GM21526 (cell line): ENCODE results near the gene BATF.

ENCODE experiments used
- ATAC-seq: cut with Tn5 transposase; IDR thresholded peaks from one replicate; pipeline ENCODE4 v1.9.1; 2021; ENCODE audit warnings: moderate library complexity; ENCODE audit not compliant: unreplicated experiment, low FRiP score

BATF gene

DNA sequence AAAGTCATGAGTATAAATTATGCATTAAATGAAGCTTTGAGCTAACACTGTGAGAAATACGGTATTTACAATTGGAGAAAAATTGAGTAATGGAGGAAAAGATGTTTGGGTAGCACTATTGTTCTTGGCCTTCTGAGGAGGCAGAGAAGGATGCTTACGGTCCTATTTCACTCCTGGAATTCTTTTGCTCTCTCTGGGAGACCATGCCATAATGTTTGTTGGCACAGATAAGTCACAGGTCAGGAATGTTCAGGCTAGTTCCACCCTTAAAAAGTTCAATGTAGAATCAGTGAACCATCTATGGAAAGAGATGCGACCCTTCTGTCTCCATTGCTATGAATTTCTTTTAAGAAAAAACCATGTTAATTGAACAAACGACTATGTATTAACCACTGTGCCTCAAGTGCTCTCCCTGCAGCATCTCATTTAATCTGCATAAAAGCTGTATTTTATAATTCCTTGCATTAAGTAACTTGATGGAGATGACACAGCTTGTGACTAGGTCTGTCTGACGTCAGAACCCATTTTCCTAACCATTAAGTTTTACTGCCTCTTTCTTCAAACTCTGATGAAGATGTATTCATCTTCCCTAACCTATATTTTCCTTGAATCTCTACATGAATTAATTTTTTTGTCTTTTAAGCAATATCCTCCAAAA, 9.5 kb downstream of the BATF start:
- no peak for ATAC-seq

DNA sequence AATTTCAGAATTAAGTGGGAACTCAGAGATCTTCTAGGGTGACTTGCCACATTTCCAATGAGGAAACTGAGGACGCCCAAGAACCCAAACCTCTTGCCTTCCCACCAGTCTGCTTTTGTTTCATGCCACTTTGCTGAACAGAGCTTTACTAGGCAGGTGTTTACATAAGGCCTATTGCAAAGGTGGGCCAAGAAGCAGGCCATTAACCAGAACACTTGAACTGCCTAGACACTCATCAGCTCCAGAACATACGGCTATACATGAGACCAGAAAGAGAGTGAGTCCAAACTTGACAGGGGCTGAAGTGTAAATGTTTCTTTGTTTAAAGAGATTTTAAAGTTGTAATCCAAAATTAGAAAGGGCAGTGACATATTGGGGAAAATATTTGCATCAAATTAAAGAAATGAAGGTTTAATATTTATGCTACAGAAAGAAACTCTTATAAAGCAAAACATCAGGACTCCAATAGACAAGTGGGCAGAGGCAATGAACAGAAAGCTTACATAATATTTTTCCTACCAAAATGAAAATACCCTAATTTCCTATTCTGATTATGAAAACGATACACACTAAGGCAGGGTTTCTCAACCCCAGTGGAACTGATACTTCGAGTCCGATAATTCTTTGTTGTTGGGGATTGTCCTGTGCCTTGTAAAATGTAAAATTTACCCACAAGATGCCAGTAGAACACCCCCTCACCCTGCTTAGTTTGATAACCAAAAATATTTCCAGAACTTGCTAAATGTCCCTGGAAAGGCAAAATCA, 11.7 kb downstream of the BATF start:
- no peak for ATAC-seq

DNA sequence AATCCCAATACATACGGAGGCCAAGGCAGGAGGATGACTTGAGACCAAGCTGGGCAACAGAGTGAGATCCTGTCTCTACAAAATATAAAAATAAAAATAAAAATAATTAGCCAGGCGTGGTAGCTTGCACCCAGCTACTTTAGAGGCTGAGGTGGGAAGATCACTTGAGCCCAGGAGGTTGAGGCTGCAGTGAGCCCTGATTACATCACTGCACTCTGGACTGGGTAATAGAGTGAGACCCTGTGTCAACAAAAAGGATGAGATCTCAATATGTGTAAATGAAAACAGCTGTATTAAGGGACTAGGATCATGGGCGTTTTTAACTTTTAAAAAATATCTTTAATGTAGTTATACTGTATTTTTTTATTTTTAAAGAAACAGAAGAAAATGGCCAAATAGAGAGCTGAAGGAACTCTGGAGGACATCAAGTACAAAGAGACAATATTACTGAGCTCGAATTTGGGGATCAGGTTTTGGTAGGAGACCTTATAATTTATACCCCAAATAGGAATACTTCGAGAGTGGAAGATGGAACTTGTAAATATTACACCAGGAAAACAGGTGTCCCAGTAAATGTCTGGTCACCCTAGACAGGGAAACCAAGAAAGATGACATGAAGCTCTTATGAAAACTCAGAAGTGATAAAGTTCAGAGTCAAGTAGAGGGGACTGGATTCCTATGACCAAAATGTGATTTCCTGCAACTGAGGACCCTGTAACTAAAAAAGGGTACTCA, 13.1 kb downstream of the BATF start:
- no peak for ATAC-seq

DNA sequence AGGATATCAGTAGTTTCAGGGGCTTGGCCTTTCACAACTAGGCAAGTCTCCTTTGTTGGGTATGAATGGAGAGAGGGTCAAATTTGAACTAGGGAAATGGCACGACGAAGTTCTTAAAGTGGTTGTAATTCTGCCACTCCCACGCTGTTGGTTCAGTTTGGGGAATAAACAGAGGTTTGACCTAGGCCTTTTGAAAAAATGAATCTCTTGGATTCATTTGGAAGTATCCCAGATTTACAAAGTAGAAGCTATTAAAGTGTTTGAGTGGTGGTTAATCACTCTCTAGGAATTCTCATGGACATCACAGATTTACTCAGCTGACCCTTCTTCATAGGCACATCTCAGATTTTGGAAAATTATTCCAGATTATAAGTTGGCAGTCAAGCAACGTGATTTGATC, 14.8 kb downstream of the BATF start:
- ATAC-seq, result no peak

DNA sequence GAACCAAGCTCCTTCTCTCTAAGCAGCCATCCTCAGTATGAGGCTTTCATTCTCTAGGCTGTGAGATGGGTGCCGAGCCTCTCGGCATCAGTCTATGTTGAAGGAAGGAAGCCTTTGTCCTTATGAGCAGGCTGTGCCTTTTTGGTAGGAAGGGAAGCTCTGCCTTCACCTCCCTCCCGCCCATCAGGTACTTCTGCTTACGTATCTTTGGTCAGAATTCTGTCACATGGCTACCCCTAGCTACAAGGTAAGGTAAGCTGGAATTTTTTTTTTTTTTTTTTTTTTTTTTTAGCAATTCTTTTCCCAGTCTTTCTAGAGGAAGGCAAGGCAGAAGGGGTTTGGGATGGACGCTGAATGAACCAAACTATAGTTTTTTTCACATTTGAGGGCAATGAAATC, 16.9 kb downstream of the BATF start:
- no peak for ATAC-seq

DNA sequence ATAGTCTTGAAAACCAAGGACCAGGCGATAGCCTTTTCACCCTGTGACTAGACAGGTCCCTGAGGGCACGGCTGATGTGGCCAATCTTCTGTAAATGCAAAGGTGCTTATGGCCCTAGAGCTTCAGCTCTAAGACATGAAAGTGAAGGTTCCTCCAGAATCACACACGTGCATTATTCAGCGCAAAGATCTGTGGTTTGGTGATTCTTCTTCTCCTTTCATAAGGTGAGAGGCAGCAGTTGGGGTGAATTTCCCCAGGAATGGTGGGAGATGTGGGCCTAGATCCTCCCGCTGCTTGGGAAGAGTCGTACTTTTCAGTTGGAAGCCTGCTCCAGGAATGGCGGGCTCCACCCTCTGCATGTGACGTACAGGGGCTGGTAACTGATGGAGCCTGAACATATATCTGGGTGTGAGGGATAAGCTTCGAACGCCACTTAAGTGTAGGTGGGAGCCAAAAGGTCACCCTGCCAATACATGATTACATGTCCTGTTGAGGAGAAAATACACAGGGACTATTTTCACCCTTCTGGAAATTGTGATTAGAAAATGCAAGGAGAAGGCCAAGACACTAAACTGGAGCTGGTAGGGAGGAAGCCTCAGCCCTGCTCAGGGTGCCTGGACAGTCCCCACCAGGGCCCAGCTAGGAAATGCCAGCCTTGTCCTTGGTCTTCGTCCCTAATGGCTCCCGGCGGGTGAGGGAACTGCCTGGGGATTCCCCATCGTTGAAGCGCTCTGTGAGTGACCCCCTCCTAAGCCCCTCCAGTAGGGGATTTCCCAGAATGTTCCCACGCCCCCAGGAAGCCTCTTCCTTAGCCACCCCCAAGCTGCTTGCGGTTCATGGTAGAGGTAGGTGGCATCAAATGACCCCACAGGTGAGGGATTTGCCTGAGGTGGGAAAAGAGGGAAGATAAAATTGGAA, 17.6 kb downstream of the BATF start:
- ATAC-seq, result peak; percentile 48

DNA sequence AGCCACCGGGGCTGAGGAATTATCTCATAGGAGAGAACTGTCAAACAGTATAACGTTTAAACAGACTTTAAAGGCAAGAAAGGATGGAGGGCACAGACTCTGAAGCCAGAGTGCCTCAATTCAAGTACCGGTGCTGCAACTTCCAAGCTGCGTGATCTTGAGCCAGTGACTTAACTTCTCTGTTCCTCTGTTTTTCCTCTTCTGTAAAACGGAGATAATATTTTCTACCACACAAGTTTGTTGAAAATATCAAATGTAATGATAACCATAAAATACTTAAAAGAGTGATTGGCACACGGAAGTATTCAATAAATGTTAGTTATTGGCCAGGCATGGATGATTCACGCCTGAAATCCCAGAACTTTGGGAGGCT, 18.2 kb downstream of the BATF start:
- no peak for ATAC-seq

DNA sequence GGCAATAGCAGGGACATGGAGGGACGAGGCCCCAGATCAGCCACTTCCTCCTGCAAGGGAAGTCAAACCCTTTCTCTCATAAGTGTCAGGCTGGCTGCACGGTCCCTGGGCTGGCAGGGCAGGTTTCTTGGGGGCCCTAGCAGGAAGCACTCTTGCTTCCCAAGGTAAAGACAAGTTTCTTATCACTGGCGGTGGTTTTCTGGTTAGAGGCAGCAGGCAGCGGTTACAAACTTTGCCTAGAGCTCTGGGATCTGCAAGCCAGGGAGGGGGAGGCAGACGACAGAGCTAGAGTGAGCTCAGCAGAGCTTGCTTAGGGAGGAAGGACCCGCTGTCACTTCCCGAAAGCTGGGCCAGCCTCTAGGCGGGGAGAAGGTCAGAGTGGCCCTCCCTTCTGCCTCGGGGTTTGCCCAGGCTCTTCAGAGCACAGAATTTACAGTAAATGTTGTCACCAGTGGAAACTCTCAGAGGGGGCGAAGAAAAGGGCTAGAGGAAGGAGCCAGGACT, 20.4 kb downstream of the BATF start:
- peak; percentile 50 for ATAC-seq

DNA sequence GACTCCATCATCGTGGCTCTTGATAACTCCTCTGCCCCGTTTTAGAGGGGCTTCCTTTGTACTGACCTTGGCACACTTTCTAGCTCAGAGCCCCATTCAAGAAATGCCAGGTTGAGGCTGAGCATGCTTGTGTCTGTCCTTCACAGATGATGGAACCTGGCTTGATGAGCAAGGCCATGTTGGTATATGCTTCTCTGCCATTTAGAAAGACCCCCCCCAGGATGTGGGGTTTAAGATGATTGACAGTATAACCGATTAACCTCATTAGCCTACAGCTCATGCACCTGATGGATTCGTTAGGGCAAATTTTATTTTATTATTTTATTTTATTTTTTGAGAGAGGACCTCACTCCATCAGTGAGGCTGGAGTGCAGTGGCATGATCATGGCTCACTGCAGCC, 21.0 kb downstream of the BATF start:
- ATAC-seq, result no peak

DNA sequence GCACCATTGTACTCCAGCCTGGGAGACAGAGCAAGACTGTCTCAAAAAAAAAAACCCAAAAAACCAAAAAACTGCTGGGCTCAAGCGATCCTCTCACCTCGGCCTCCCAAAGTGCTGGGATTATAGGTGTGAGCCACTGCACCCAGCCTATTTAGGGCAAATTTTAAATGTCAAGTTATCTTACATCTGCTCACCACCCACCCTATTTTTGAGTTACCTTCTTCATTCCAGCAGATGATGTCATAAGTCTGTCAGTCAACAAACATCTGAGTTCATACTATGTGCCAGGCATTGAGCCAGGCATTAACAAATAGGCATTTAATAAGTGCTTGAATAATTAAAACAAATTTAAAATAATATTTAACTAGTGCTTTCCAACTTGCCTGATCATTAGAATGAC, 21.5 kb downstream of the BATF start:
- no peak for ATAC-seq

DNA sequence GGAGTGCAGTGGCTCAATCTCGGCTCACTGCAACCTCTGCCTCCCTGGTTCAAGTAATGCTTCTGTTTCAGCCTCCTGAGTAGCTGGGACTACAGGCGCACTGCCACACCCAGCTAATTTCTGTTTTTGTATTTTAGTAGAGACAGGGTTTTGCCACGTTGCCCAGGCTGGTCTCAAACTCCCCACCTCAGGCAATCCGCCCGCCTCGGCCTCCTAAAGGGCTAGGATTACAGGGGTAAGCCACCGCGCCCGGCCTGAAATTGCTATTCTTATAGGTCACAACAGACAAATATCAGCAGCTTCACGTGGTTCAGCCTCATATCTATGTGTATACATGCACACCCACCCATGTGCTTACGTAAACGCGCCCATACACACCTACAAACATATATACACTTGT, 23.6 kb downstream of the BATF start:
- no peak for ATAC-seq

DNA sequence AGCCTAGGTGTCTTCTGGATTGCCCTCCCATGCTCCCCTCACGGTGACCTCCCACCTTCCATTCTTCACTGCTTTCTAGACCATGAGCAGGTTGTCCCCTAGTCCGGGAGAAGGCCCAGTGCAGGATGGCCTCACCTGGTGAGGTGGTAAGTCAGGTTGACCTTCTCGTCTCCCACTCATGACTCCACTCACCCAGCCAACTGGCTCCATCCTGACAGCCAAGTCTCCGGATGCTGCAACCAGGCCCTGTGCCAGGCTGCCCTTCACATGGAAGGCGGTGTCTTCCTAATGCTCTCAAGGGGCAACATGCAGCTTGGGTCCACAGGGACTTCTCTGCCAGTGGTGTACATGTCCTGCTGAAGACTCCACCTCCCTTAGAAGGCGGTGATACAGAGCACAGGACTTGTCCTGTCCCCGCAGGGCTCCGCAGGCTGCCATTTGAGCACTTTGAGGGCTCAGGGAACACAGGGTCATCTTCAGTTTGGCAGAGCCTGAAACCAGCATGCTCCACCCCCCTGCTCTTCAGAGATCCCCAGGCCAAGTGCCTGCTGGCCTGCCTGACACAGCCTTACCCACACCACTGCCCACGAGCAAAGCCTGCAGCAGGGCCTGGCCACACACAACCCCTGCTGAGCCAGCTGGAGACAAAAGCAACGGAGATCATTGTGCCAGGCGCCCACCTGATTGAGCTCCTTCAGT, 25.4 kb downstream of the BATF start:
- ATAC-seq, result no peak

DNA sequence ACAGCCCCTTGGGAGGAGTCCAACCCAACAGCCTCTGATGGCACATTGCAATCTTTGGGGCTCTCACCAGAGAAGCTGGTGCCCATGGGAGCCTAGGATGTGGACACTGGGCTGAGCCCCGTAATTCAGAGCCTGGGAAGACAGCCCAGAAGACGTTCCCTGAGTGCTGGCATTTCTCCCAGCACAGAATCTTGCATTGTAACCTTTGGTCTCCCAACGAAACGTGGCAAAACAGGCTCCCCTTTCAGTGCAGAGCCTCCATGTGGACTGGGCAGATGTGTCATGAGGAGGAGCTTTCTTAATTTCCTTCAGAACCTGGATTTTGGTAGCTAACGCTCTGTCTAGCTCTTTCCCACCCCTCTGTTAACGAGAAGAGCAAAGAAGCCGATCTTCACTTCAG, 26.3 kb downstream of the BATF start:
- no peak for ATAC-seq

DNA sequence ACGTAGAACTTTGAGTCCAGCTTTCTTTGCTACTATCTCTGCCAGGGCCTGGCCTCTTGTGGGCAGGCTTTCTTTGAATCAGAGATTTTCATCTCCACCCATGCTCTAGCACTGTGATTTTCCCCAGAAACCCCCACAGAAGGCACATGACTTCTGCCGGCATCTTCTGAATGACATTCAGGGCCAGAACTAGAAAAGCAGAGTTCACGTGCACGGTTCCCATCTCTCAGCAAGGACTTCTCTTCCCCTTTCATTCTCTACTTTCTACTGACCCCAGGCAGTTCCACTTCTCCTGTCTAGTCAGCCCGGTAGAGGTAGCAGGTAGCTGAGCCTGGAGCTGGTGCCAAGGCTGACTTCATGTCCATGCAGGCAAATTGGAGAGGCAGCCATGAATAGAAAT, 26.9 kb downstream of the BATF start:
- no peak for ATAC-seq

DNA sequence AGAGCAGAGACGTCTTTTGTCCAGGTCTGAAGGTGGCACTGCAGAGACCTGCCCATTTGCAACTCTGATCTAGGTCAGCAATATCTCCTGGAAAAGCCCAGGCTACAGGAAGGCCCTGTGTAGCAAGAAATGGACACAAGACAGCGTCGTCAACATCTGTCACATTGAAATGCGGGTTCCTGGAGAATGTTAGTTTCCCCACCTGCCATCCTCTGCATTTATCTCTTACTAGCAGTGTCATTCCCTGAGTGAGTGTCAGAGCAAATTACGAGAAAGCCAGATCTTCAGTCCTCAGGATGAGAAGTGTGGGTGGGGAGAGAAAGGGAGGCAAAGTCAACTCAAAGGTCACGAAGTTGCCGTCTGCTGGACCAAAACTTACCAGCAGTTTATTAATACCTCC, 28.8 kb downstream of the BATF start:
- ATAC-seq, result no peak

DNA sequence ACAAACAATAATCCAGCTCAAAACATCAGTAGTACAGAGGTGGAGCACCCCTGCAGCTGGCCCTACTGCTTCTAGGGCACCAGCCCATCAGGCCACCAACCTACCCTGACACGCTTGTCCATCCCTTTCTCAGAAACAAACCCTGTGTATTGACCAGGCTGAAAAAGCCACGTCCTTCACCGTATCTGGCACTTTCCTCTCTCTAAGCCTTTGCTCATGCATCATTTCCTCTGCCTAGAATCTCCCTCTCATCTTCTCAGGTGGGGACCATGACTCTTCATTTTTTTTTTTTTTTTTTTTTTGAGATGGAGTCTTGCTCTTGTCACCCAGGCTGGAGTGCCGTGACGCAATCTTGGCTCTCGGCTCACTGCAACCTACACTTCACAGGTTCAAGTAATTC, 30.9 kb downstream of the BATF start:
- ATAC-seq, result no peak

DNA sequence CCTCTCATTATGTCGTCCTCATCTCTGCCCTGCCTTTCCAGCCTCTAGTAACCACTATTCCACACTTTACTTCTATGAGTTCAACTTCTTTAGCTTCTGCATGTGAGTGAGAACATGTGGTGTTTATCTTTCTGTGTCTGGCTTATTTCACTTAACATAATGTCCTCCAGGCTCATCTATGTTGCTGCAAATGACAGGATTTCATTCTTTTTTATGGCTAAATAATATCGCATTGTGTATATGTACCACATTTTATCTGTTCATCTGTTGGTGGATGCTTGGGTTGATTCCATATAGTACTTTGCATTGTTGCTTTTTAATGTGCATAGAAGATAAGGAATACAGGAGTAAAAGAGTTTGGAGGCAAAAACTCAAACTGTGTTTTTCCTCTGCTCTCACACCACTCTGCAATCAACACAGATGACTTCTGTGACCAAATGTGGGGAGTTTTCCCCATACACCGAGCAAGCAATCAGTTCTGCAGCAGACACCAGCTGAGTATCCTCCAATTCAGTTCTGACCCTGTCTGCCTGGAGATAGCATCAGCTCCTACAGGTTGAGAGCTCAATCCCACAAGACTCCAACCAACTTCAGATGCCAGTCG, 31.6 kb downstream of the BATF start:
- ATAC-seq, result no peak

DNA sequence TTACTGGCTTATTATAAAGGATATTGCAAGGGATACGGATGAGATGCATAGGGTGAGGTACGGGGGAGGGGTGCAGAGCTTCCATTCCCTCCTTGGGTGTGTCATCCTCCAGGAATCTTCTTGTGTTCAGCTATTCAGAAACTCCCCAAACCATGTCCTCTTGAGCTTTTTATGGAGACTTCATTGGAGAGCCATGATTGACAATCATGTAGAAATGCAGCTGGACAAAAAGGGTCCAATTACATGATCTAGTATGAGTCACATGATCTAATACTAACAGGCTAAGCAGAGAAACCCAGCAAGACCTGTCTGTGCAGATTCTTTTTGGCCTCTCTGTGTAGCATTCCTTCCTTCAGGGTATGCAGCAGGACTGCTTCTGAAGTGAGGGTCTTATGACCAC, 32.2 kb downstream of the BATF start:
- no peak for ATAC-seq

DNA sequence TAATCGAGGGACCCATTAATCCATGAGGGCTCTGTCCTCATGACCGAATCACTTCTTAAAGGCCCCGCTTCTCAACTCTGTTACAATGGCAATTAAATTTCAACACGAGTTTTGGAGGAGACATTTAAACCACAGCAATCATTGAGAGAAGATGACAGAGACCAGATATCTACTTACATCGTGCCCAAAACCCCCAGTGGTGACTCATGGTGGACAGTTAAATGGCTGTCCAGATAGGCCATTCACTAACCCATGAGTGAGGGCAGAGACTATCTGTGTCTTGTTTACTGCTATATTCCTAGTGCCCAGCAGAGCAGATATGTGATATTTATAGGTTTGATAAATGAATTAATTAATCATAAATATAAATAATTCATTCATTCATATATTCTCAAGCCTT, 36.2 kb downstream of the BATF start:
- ATAC-seq, result no peak

DNA sequence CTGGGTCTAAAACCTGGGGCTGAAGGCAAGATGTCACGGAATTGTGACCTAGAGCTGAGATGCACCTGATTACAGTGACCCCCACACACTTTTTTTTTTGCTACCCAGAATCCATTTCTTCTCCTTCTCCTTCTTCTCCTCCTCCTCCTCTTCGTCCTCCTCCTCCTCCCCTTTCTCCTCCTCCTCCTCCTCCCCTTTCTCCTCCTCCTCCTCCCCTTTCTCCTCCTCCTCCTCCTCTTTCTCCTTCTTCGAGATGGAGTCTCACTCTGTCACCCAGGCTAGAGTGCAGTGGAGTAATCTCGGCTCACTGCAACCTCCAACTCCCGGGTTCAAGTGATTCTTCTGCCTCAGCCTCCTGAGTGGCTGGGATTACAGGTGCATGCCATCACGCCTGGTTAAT, 36.8 kb downstream of the BATF start:
- ATAC-seq, result no peak
